ENCODE results near the gene TAC3.
"Not testable (repeated sequence)": the region's sequence is repeated elsewhere in the genome, so short reads cannot be mapped to it uniquely, and the experiment has no call there.

Gene TAC3

DNA sequence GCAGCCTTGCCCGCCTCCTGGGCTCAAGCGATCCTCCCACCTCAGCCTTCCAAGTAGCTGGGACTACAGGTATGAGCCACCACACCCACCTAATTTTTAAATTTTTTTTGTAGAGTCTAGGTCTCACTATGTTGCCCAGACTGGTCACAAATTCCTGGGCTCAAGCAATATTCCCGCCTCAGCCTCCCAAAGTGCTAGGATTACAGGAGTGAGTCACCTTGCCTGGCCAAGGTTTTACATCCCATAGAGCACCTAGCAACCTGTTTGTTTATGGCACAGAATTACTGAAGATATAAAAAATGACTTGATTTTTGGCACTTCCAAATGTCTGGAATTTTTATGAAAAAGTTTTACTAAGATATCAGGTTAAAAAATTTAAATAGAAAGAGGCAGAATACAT lies 17.1 kb upstream of the TAC3 start:
- H3K9ac ChIP-seq (ENCODE audit: low read length): no peak overlapping the region
- no peak overlapping the region for H3K27ac ChIP-seq (ENCODE audit: low read depth, low read length)
- no peaks in the 10 kb centered on the region for H3K27me3 ChIP-seq (ENCODE audit: control insufficient read depth, insufficient read depth, low read length)
- H3K36me3 ChIP-seq (ENCODE audit: control insufficient read depth, insufficient read depth, low read length): no peaks in the 10 kb centered on the region
- H3K4me1 ChIP-seq (ENCODE audit: control insufficient read depth, insufficient read depth, low read length): peaks cover 8% of the 10 kb centered on the region; the same call in 1 of the 2 replicates
- H3K9me3 ChIP-seq (ENCODE audit: control insufficient read depth, insufficient read depth, low read depth, low read length): no peaks in the 10 kb centered on the region
- H3K4me3 ChIP-seq (ENCODE audit: low read depth, low read length): no peak overlapping the region

DNA sequence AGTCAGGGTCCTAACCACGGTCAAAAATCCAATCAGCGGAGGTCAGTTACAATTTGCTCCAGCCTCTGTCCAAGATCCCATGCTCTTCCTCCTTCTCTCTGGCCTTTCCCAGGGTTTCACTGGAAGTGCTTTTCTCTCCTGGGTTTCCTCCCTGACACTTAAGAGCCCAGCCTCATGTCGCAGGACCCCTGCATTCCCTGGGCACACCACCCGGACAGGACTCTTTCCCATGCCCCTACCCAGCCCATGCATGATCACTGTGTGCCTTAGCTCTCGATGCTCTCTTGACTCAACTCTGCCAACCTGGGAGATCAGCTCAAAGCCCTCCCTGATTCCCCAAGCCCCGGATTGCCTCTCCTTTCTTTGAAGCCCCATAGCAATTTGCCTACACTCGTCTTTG lies 15.5 kb upstream of the TAC3 start:
- Histone ChIP-seq H3K9ac (ENCODE audit: low read length) (no peak overlapping the region), H3K4me1 (ENCODE audit: control insufficient read depth, insufficient read depth, low read length) (peaks cover 20% of the 10 kb centered on the region), H3K4me3 (ENCODE audit: low read depth, low read length) (no peak overlapping the region), H3K27me3 (ENCODE audit: control insufficient read depth, insufficient read depth, low read length) (no peaks in the 10 kb centered on the region), H3K9me3 (ENCODE audit: control insufficient read depth, insufficient read depth, low read depth, low read length) (no peaks in the 10 kb centered on the region), H3K27ac (ENCODE audit: low read depth, low read length) (no peak overlapping the region), H3K36me3 (ENCODE audit: control insufficient read depth, insufficient read depth, low read length) (no peaks in the 10 kb centered on the region)

DNA sequence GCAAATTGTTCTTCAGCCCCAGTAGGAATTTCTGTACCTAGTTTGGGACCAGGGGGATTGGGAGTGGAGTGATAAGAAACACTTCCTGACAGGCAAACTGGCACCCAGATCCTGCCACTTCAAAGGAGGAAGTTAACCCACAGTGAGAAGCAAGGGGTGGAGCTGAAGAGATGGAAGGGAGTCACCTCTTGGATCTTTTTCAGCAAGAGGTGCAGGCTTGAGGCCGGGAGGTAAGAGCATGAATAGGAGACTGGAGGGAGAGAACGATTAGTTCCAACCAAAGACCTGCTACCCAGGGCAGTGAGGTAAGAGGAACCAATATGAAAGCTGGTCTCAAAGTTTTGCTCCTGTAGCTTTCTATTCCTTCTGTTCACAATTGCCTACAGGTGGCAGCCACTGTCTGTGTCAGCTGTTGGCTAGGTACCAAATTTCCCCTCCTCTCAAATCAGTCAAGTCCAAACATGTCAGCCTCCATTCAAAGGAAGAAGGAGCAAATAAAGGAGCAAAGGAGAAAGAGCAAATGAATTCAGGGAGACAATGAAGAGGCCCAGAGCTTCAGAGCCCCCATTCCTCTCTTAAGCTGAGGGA lies 14.9 kb upstream of the TAC3 start:
- Histone ChIP-seq H3K4me3 (ENCODE audit: low read depth, low read length) (no peak overlapping the region), H3K4me1 (ENCODE audit: control insufficient read depth, insufficient read depth, low read length) (peaks cover 20% of the 10 kb centered on the region), H3K27me3 (ENCODE audit: control insufficient read depth, insufficient read depth, low read length) (no peaks in the 10 kb centered on the region), H3K36me3 (ENCODE audit: control insufficient read depth, insufficient read depth, low read length) (no peaks in the 10 kb centered on the region), H3K27ac (ENCODE audit: low read depth, low read length) (no peak overlapping the region), H3K9ac (ENCODE audit: low read length) (no peak overlapping the region), H3K9me3 (ENCODE audit: control insufficient read depth, insufficient read depth, low read depth, low read length) (no peaks in the 10 kb centered on the region)

DNA sequence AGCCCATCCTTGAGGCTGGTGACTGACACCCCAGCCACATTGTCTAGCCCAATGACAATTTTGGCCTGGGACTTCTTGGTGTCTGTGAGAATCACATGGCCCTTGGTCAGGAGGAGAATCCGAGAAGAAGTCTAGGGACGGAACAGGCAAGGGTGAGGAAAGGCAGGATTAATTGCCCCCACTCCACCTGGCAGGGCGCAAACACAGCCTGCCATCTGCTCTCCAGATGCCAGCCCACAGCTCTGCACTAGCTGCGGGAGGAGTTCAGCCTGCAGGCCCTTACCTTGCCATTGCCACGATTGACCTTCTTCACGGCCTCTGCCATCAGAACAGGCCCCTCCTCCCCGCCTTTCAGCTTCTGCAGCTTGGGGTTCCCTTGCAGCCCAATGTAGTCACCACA lies 13.1 kb upstream of the TAC3 start:
- Histone ChIP-seq H3K27ac (ENCODE audit: low read depth, low read length) (no peak overlapping the region), H3K4me3 (ENCODE audit: low read depth, low read length) (no peak overlapping the region), H3K4me1 (ENCODE audit: control insufficient read depth, insufficient read depth, low read length) (peaks cover 20% of the 10 kb centered on the region), H3K9ac (ENCODE audit: low read length) (no peak overlapping the region), H3K9me3 (ENCODE audit: control insufficient read depth, insufficient read depth, low read depth, low read length) (no peaks in the 10 kb centered on the region), H3K36me3 (ENCODE audit: control insufficient read depth, insufficient read depth, low read length) (no peaks in the 10 kb centered on the region), H3K27me3 (ENCODE audit: control insufficient read depth, insufficient read depth, low read length) (no peaks in the 10 kb centered on the region)

DNA sequence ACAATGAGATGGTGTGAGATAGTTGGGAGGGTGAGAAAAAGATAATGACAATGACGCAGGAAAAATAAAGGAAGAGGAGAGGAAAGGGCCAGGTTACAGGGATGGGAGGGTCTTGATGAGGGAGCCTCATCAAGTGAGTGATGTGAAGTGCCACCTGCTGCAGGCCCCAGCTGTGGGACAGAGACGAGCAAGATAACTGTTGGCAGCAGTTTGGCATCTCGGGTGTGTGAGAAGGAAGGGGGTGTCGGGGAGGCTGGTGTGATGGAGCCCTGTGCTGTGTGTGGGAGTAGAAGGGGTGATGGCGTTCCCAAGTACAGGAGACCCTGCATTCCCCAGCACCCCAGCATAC lies 11.4 kb upstream of the TAC3 start:
- Histone ChIP-seq H3K4me3 (ENCODE audit: low read depth, low read length) (no peak overlapping the region), H3K4me1 (ENCODE audit: control insufficient read depth, insufficient read depth, low read length) (peaks cover 20% of the 10 kb centered on the region), H3K9me3 (ENCODE audit: control insufficient read depth, insufficient read depth, low read depth, low read length) (no peaks in the 10 kb centered on the region), H3K27ac (ENCODE audit: low read depth, low read length) (no peak overlapping the region), H3K27me3 (ENCODE audit: control insufficient read depth, insufficient read depth, low read length) (no peaks in the 10 kb centered on the region), H3K36me3 (ENCODE audit: control insufficient read depth, insufficient read depth, low read length) (no peaks in the 10 kb centered on the region), H3K9ac (ENCODE audit: low read length) (no peak overlapping the region)

DNA sequence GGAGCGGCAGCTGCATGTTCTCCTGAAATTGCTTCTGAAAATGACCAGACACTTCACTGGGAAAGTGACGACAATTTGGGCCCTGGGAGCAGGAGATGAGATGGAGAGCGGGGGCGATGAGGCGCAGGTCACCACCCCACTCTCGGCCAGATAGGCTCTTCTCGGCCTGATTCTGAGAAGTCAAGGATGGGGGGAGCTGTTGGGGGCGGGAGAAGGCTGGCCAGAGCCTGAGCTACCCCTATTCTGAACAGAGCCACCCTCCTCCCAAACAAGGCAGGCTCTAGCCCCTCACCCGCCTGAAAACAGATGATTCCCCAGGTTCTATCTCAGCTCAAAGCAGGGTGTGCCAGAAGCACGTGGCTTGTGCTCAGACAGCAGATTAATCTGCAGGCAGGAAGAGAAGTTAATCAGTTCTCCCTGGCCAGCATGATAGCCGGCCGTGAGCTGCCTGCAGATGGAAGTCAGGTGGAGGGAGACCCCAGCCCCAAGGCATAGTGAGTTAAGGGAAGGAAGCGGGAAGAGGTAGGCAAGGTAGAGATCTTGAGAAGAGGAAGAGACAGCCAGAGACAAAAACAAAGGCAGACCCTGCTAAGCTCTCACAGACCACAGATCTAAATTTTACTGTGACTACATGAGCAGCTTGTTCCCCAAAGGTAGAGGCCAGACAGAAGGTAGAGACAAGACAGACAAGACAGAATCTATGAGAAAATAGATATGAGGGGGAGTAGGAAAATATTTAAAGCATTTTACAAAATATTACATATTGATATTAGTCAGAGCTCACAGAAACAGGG lies 10.9 kb upstream of the TAC3 start:
- Histone ChIP-seq H3K9ac (ENCODE audit: low read length) (no peak overlapping the region), H3K36me3 (ENCODE audit: control insufficient read depth, insufficient read depth, low read length) (no peaks in the 10 kb centered on the region), H3K9me3 (ENCODE audit: control insufficient read depth, insufficient read depth, low read depth, low read length) (no peaks in the 10 kb centered on the region), H3K27me3 (ENCODE audit: control insufficient read depth, insufficient read depth, low read length) (no peaks in the 10 kb centered on the region), H3K27ac (ENCODE audit: low read depth, low read length) (no peak overlapping the region), H3K4me1 (ENCODE audit: control insufficient read depth, insufficient read depth, low read length) (peaks cover 20% of the 10 kb centered on the region), H3K4me3 (ENCODE audit: low read depth, low read length) (no peak overlapping the region)

DNA sequence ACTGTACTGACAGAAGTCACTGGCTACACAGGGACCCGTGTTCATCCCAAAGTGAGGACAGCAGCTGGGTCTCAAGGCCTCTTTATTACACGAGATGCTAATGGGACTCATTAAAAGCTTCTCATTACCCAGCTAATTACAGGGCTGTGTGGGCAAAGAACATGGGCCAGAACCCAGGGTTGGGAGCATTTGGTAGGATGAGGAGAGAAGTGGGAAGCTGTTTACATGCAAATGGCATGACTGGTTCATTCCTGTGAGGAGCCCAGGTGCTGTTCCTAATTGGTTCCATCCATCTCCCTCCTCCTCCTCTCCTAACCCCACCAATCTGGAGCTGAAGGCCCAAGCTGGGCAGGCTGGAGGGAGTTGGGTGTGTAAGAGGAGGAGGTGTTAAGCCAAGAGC lies 8.9 kb upstream of the TAC3 start:
- H3K36me3 ChIP-seq (ENCODE audit: control insufficient read depth, insufficient read depth, low read length): no peaks in the 10 kb centered on the region
- H3K9me3 ChIP-seq (ENCODE audit: control insufficient read depth, insufficient read depth, low read depth, low read length): no peaks in the 10 kb centered on the region
- no peak overlapping the region for H3K27ac ChIP-seq (ENCODE audit: low read depth, low read length)
- H3K27me3 ChIP-seq (ENCODE audit: control insufficient read depth, insufficient read depth, low read length): no peaks in the 10 kb centered on the region
- no peak overlapping the region for H3K4me3 ChIP-seq (ENCODE audit: low read depth, low read length)
- H3K4me1 ChIP-seq (ENCODE audit: control insufficient read depth, insufficient read depth, low read length): peaks cover 12% of the 10 kb centered on the region
- H3K9ac ChIP-seq (ENCODE audit: low read length): no peak overlapping the region

DNA sequence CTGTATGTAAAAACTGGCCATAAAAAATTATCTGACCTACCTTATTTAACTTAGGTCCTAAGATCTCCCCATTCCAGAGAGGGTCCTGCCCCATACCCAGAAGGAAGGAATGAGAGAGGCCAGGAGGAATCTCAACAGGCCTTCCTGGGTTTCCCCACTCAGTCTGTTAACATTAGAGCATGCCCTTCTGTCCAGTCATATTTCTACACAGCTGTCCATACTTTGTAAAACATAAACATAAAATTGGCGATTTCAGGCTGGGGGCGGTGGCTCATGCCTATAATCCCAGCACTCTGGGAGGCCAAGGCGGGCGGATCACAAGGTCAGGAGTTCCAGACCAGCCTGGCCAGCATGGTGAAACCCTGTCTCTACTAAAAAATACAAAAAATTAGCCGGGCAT lies 6.0 kb upstream of the TAC3 start:
- not testable (repeated sequence) for H3K27ac ChIP-seq (ENCODE audit: low read depth, low read length); H3K27me3 ChIP-seq (ENCODE audit: control insufficient read depth, insufficient read depth, low read length); H3K9ac ChIP-seq (ENCODE audit: low read length)

DNA sequence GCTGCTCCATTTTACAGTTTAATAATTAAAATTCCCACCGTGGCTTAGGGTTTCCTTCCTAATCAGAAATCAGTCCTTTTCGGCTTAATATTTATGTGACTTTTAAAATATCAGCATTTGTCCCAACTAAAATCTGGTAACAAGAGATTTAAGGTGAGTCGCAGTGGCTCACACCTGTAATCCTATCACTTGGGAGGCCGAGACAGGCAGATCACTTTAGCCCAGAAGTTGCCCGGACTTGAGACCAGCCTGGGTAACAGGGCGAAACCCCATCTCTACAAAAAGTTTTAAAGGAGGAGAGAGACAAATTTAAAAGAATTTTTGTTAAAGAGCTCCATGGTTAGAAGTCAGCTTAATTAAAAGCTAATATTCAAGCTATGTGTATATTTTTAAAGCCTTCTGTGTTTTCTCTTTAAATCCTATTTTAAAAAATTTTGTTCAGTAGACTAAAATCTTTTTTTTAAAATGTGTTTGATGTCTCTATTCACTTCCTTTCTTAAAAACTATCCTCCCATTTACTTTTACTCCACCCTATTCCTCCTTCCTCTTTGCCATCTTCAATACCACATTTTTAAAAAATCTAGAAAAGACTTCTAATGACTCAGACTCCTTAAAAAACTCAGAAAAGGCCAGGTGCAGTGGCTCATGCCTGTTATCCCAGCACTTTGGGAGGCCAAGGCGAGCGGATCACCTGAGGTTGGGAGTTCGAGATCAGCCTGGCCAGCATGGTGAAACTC lies 3.8 kb upstream of the TAC3 start:
- no peaks in the 10 kb centered on the region for H3K36me3 ChIP-seq (ENCODE audit: control insufficient read depth, insufficient read depth, low read length)
- no peaks in the 10 kb centered on the region for H3K27me3 ChIP-seq (ENCODE audit: control insufficient read depth, insufficient read depth, low read length)
- H3K4me1 ChIP-seq (ENCODE audit: control insufficient read depth, insufficient read depth, low read length): peaks cover 4% of the 10 kb centered on the region
- H3K27ac ChIP-seq (ENCODE audit: low read depth, low read length): no peak overlapping the region
- no peak overlapping the region for H3K4me3 ChIP-seq (ENCODE audit: low read depth, low read length)
- H3K9ac ChIP-seq (ENCODE audit: low read length): no peak overlapping the region
- no peaks in the 10 kb centered on the region for H3K9me3 ChIP-seq (ENCODE audit: control insufficient read depth, insufficient read depth, low read depth, low read length)

More for the DNA sequence above, 6.0 kb upstream of the TAC3 start:
- not testable (repeated sequence) for H3K4me1 ChIP-seq (ENCODE audit: control insufficient read depth, insufficient read depth, low read length); H3K36me3 ChIP-seq (ENCODE audit: control insufficient read depth, insufficient read depth, low read length); H3K4me3 ChIP-seq (ENCODE audit: low read depth, low read length); H3K9me3 ChIP-seq (ENCODE audit: control insufficient read depth, insufficient read depth, low read depth, low read length)

DNA sequence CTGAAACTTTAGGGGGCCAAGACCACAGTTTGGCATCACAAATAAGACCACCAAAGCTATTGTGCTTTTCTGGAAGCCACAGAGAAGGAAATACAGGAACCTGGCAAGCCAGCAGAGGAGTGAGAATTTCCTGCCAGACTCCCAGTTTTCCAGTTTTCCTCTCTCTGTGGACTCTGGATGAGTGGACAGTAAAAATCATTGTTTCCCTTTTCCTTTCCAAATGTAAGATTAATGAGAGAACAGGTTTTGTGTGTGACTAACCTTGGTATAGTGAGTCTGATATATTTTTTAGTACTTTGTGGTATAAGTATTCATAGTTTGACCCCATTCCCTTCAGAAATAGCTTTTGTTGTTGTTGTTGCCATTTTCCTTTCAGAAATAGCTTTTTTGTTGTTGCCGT lies 2.6 kb upstream of the TAC3 start:
- Histone ChIP-seq H3K27me3 (ENCODE audit: control insufficient read depth, insufficient read depth, low read length) (no peaks in the 10 kb centered on the region), H3K27ac (ENCODE audit: low read depth, low read length) (no peak overlapping the region)

DNA sequence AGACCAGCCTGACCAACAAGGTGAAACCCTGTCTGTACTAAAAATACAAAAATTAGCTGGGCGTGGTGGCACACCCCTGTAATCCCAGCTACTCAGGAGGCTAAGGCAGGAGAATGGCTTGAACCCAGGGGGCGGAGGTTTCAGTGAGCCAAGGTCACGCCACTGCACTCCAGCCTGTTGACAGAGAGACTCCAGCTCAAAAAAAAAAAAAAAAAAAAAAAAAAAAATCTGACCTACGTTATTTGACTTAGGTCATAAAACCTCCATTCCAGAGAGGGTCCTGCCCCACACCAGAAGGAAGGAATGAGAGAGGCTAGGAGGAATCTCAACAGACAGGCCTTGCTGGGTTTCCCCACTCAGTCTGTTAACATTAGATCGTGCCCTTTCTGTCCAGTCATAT lies 2.0 kb upstream of the TAC3 start:
- not testable (repeated sequence) for H3K9ac ChIP-seq (ENCODE audit: low read length); H3K27ac ChIP-seq (ENCODE audit: low read depth, low read length); H3K4me3 ChIP-seq (ENCODE audit: low read depth, low read length); H3K36me3 ChIP-seq (ENCODE audit: control insufficient read depth, insufficient read depth, low read length); H3K27me3 ChIP-seq (ENCODE audit: control insufficient read depth, insufficient read depth, low read length); H3K9me3 ChIP-seq (ENCODE audit: control insufficient read depth, insufficient read depth, low read depth, low read length); H3K4me1 ChIP-seq (ENCODE audit: control insufficient read depth, insufficient read depth, low read length)

More for the DNA sequence above, 2.6 kb upstream of the TAC3 start:
- Histone ChIP-seq H3K4me1 (ENCODE audit: control insufficient read depth, insufficient read depth, low read length) (peaks cover 4% of the 10 kb centered on the region), H3K4me3 (ENCODE audit: low read depth, low read length) (no peak overlapping the region), H3K36me3 (ENCODE audit: control insufficient read depth, insufficient read depth, low read length) (no peaks in the 10 kb centered on the region), H3K9ac (ENCODE audit: low read length) (no peak overlapping the region), H3K9me3 (ENCODE audit: control insufficient read depth, insufficient read depth, low read depth, low read length) (no peaks in the 10 kb centered on the region)
